Measurements from ENCODE around the gene RNF150.
"Not testable (repeated sequence)": the region's sequence is repeated elsewhere in the genome, so short reads cannot be mapped to it uniquely, and the experiment has no call there.

Gene RNF150

DNA sequence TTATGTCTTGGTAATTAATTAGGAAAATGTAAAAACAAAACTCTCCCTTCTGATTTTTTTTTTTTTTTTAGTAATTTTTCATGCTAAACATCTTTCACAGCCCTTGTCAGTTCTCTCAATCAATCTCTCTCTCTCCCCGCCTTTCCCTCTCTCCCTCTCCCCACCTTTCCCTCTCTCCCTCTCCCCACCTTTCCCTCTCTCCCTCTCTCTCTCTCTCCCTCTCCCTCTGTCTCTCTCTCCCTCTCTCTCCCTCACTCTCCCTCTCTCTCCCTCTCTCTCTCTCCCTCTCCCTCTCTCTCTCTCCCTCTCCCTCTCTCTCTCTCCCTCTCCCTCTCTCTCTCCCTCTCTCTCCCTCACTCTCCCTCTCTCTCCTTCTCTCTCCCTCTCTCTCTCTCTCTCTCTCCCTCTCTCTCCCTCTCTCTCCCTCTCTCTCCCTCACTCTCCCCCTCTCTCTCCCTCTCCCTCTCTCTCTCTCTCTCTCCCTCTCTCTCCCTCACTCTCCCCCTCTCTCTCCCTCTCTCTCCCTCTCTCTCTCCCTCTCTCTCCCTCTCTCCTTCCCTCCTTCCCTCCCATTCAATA lies 322.6 kb downstream of the RNF150 start:
- DNase-seq: not testable (repeated sequence)

Measured in stimulated activated CD4-positive, alpha-beta T cell treated with anti-CD3 and anti-CD28 coated beads, Interleukin-4, amount 100 ng/mL, for 4 hours (primary cell).